ENCODE measurements around the gene CEACAM1.
"Not testable (repeated sequence)": the region's sequence is repeated elsewhere in the genome, so short reads cannot be mapped to it uniquely, and the experiment has no call there.

CEACAM1 gene

DNA sequence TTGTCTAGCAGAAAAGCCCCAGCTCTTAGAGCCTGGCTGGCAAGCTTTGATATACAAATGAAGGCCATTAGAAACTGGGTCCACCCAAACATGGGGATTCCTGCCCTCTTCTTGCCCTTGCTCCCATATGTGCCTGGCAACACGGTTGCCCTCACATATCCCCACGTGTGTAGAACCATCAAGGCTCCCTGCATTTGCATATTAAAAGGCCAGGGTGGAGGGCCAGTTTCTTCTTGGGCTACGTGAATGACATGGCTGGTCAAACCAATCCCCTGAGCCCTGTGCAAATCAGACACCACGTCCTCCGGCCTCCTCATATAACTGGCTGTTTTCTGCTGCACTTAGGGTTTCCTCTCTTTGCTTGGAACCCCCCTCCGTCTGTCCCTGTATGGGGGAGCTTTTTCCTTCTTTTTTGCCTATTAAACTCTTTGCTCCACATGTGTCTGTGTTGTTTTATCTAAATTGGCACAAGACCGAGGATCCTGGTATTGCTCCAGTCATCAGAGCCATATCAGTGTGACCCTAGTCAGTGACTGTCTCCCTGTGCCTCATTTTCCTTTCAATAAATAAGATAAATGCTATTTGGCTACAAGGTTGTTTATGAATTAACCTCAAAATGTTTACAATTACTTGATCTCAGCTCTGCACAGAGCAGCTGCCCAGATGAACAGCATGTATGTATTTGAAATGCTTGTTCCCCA, 30.3 kb upstream of the CEACAM1 start:
- H3K9me3 ChIP-seq (ENCODE audit: insufficient read depth, low read depth, low read length) = no peaks in the 10 kb centered on the region
- H3K9ac ChIP-seq (ENCODE audit: low read depth, low read length) = no peak overlapping the region
- H3K4me3 ChIP-seq (ENCODE audit: low read length) = no peak overlapping the region
- H3K36me3 ChIP-seq (ENCODE audit: insufficient read depth, low read depth, low read length) = no peaks in the 10 kb centered on the region
- H3K4me1 ChIP-seq (ENCODE audit: insufficient read depth, low read length) = peaks cover 21% of the 10 kb centered on the region
- H3K27me3 ChIP-seq (ENCODE audit: insufficient read depth, low read length) = no peaks in the 10 kb centered on the region
- no peak overlapping the region for H3K27ac ChIP-seq (ENCODE audit: low read length)

GRCh38 chr19:42557386-42557871, 29.1 kb upstream of the CEACAM1 start:
- not testable (repeated sequence) for H3K9ac ChIP-seq (ENCODE audit: low read depth, low read length); H3K27ac ChIP-seq (ENCODE audit: low read length); H3K27me3 ChIP-seq (ENCODE audit: insufficient read depth, low read length); H3K9me3 ChIP-seq (ENCODE audit: insufficient read depth, low read depth, low read length); H3K4me3 ChIP-seq (ENCODE audit: low read length); H3K36me3 ChIP-seq (ENCODE audit: insufficient read depth, low read depth, low read length)
- peaks cover 26% of the 10 kb centered on the region for H3K4me1 ChIP-seq (ENCODE audit: insufficient read depth, low read length)

DNA sequence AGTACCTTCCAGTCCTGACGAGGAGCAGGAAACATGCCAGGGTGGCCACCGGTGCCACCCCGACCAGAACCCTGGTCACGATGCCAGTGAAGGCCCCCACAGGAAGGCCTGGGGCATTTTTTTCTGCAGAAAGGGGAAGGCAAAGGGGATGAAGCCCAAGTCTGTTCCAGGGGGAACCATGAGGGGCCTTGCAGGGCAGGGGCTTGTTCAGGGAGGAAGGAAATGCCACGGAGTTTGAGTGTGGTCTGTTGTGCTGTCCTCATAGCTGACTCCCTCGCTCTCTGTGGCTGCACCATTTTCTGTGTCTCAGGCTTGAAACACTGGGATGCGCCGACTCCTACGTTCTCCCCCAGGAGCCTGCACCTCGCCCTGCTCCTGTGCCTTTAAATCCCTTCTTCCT, 27.5 kb upstream of the CEACAM1 start:
- H3K27me3 ChIP-seq (ENCODE audit: insufficient read depth, low read length) = no peaks in the 10 kb centered on the region
- no peaks in the 10 kb centered on the region for H3K9me3 ChIP-seq (ENCODE audit: insufficient read depth, low read depth, low read length)
- H3K27ac ChIP-seq (ENCODE audit: low read length) = no peak overlapping the region
- H3K9ac ChIP-seq (ENCODE audit: low read depth, low read length) = no peak overlapping the region
- no peaks in the 10 kb centered on the region for H3K36me3 ChIP-seq (ENCODE audit: insufficient read depth, low read depth, low read length)
- H3K4me1 ChIP-seq (ENCODE audit: insufficient read depth, low read length) = peaks cover 26% of the 10 kb centered on the region
- H3K4me3 ChIP-seq (ENCODE audit: low read length) = no peak overlapping the region

DNA sequence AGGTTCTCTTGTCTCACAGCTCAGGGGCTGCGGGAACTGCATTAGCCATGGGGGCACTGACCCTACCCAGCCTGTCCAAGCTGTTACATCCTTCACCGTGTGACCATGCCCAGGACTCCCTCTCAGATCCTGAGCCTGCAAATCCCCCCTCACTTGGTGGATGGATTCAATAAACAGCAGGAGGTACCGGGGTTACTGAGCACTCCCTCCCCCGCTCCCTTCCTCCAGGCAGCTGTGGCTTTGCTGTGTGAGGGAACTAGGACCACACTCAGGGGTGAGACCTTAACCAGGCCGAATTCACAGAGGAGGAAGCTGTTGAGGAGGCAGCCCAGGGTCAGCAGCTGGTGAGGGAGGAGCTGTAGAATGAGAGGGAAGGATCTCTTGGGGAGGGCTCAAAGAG, 27.0 kb upstream of the CEACAM1 start:
- Histone ChIP-seq H3K9ac (ENCODE audit: low read depth, low read length) (no peak overlapping the region), H3K4me1 (ENCODE audit: insufficient read depth, low read length) (peaks cover 26% of the 10 kb centered on the region), H3K27me3 (ENCODE audit: insufficient read depth, low read length) (no peaks in the 10 kb centered on the region), H3K36me3 (ENCODE audit: insufficient read depth, low read depth, low read length) (no peaks in the 10 kb centered on the region), H3K9me3 (ENCODE audit: insufficient read depth, low read depth, low read length) (no peaks in the 10 kb centered on the region), H3K27ac (ENCODE audit: low read length) (no peak overlapping the region), H3K4me3 (ENCODE audit: low read length) (no peak overlapping the region)

DNA sequence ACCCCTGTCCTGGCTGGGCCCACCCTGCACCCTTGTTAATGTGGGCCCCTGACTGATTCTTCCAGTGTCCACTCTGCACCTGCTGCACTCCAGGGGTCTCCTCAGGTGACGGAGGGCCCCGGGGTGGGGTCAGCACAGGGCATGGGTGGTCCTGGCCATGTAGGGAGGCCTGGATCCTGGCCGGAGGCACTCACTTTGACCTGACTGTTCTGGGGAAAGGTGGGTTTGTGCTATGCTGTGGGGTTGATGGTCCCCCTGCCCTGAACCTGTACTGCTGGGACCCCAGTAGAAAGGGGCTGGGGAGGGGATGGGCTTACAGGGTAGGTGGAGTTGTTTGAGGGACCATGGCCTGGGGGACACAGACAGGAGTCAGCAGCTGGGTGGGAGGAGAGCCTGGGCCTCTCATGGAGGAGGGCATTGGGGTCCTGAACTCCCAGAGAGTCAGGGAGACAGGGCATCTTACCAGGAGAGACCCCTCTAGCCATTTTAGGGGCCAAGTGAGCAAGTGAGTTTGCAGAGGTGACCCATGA, 25.8 kb upstream of the CEACAM1 start:
- Histone ChIP-seq H3K9ac (ENCODE audit: low read depth, low read length) (no peak overlapping the region), H3K9me3 (ENCODE audit: insufficient read depth, low read depth, low read length) (no peaks in the 10 kb centered on the region), H3K36me3 (ENCODE audit: insufficient read depth, low read depth, low read length) (no peaks in the 10 kb centered on the region), H3K27ac (ENCODE audit: low read length) (no peak overlapping the region), H3K4me1 (ENCODE audit: insufficient read depth, low read length) (peaks cover 17% of the 10 kb centered on the region; the same call in 1 of the 2 replicates), H3K27me3 (ENCODE audit: insufficient read depth, low read length) (no peaks in the 10 kb centered on the region), H3K4me3 (ENCODE audit: low read length) (no peak overlapping the region)

DNA sequence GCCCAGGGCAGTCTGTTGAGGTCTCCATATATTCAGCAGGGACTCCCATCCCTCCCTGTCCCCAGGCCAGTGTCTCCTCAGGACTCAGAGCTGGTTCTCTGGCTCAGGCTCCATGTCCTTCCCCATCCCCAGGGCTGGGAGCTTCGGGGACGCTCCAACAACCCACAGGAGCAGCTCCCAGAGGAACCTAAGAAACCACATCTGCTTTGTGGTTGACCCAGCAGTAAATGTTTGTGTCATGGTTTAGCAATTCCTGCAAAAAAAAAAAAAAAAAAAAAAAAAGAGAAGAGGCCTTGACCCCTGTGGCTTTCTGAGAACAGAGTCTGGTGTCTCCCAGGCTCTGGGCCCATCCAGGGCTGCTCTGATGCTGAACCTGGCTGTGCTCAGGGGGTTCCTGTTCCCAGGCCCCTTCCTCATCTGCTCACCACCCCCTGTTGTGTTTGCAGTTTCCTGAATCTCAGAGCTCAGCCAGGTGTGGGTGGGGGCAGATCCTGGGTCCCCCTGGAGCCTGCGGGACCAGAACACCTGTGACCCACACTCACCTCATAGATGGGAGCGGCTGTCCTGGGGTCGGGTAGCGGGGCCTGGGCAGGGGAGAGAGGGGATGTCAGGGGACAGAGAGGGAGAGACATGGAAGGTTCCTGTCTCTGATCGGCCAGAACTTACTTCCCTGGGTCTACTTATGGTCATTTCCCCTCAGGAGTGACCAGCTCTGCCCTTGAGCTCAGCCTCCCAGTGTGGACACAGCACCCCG, 25.2 kb upstream of the CEACAM1 start:
- no peak overlapping the region for H3K27ac ChIP-seq (ENCODE audit: low read length)
- H3K9ac ChIP-seq (ENCODE audit: low read depth, low read length) = no peak overlapping the region
- H3K27me3 ChIP-seq (ENCODE audit: insufficient read depth, low read length) = no peaks in the 10 kb centered on the region
- H3K4me1 ChIP-seq (ENCODE audit: insufficient read depth, low read length) = peaks cover 12% of the 10 kb centered on the region; the same call in 1 of the 2 replicates
- H3K9me3 ChIP-seq (ENCODE audit: insufficient read depth, low read depth, low read length) = no peaks in the 10 kb centered on the region; the same call in 1 of the 2 replicates
- H3K36me3 ChIP-seq (ENCODE audit: insufficient read depth, low read depth, low read length) = no peaks in the 10 kb centered on the region
- no peak overlapping the region for H3K4me3 ChIP-seq (ENCODE audit: low read length)

- Histone ChIP-seq H3K4me1 (ENCODE audit: insufficient read depth, low read length) (peaks cover 12% of the 10 kb centered on the region; the same call in 1 of the 2 replicates), H3K27ac (ENCODE audit: low read length) (no peak overlapping the region), H3K27me3 (ENCODE audit: insufficient read depth, low read length) (peaks cover 3% of the 10 kb centered on the region; the same call in 1 of the 2 replicates), H3K9ac (ENCODE audit: low read depth, low read length) (no peak overlapping the region), H3K36me3 (ENCODE audit: insufficient read depth, low read depth, low read length) (no peaks in the 10 kb centered on the region), H3K4me3 (ENCODE audit: low read length) (no peak overlapping the region), H3K9me3 (ENCODE audit: insufficient read depth, low read depth, low read length) (no peaks in the 10 kb centered on the region; the same call in 1 of the 2 replicates)
Observed at GRCh38 chr19:42552086-42553065, 24.1 kb upstream of the CEACAM1 start.

GRCh38 chr19:42550521-42550920, 22.2 kb upstream of the CEACAM1 start:
- H3K27me3 ChIP-seq (ENCODE audit: insufficient read depth, low read length); H3K9ac ChIP-seq (ENCODE audit: low read depth, low read length); H3K9me3 ChIP-seq (ENCODE audit: insufficient read depth, low read depth, low read length): not testable (repeated sequence)

GRCh38 chr19:42549067-42549466, 20.8 kb upstream of the CEACAM1 start:
- H3K9ac ChIP-seq (ENCODE audit: low read depth, low read length) = not testable (repeated sequence)

More at GRCh38 chr19:42550521-42550920, 22.2 kb upstream of the CEACAM1 start:
- peaks cover 10% of the 10 kb centered on the region; the same call in 1 of the 2 replicates for H3K4me1 ChIP-seq (ENCODE audit: insufficient read depth, low read length)
- not testable (repeated sequence) for H3K27ac ChIP-seq (ENCODE audit: low read length); H3K4me3 ChIP-seq (ENCODE audit: low read length); H3K36me3 ChIP-seq (ENCODE audit: insufficient read depth, low read depth, low read length)

DNA sequence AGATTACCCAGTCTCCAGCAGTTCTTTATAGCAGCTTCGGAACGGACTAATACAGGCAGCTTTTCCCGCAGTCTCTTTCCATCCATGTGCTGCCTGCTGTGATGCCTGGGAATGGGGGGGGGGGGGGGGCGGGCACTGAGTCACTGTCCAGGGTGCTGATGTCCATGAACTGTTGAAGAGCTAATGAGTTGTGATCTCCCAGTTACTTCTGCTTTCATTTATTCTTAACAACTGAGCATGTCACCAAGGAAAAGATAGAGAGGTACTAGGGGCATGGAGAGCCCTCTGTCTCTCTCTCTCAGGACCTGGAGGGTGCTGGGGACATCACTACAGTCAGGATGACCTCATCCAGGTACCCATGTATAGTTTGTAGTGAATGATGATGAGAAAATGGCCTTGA, 20.3 kb upstream of the CEACAM1 start:
- H3K4me1 ChIP-seq (ENCODE audit: insufficient read depth, low read length) = peaks cover 5% of the 10 kb centered on the region; the same call in 1 of the 2 replicates
- H3K27me3 ChIP-seq (ENCODE audit: insufficient read depth, low read length) = peaks cover 8% of the 10 kb centered on the region; the same call in 1 of the 2 replicates
- no peaks in the 10 kb centered on the region for H3K36me3 ChIP-seq (ENCODE audit: insufficient read depth, low read depth, low read length)
- no peak overlapping the region for H3K9ac ChIP-seq (ENCODE audit: low read depth, low read length)
- no peak overlapping the region for H3K4me3 ChIP-seq (ENCODE audit: low read length)
- no peaks in the 10 kb centered on the region; the same call in 1 of the 2 replicates for H3K9me3 ChIP-seq (ENCODE audit: insufficient read depth, low read depth, low read length)
- H3K27ac ChIP-seq (ENCODE audit: low read length) = no peak overlapping the region

More at GRCh38 chr19:42549067-42549466, 20.8 kb upstream of the CEACAM1 start:
- H3K36me3 ChIP-seq (ENCODE audit: insufficient read depth, low read depth, low read length); H3K27me3 ChIP-seq (ENCODE audit: insufficient read depth, low read length); H3K4me3 ChIP-seq (ENCODE audit: low read length); H3K27ac ChIP-seq (ENCODE audit: low read length); H3K9me3 ChIP-seq (ENCODE audit: insufficient read depth, low read depth, low read length); H3K4me1 ChIP-seq (ENCODE audit: insufficient read depth, low read length): not testable (repeated sequence)

DNA sequence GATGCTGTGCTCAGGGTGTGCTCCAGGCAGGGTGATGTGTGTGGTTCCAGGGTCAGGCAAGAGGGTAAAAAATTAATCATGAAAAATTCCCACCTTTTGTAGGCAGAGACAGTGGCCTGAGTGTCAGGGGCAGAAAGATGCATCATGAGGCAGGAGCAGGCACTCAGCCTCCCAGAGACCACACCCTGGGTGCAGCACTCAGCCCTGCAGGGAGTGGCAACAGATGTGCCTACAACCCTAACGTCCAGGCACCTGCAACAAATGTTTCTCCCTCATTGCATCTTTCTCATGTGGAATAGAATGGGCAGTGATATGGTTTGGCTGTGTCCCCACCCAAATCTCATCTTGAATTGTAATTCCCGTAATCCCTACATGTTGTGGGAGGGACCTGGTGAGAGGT, 19.6 kb upstream of the CEACAM1 start:
- peaks cover 8% of the 10 kb centered on the region; the same call in 1 of the 2 replicates for H3K27me3 ChIP-seq (ENCODE audit: insufficient read depth, low read length)
- no peaks in the 10 kb centered on the region for H3K4me1 ChIP-seq (ENCODE audit: insufficient read depth, low read length)
- no peaks in the 10 kb centered on the region; the same call in 1 of the 2 replicates for H3K9me3 ChIP-seq (ENCODE audit: insufficient read depth, low read depth, low read length)

More for the DNA sequence above, 19.6 kb upstream of the CEACAM1 start:
- Histone ChIP-seq H3K36me3 (ENCODE audit: insufficient read depth, low read depth, low read length) (no peaks in the 10 kb centered on the region), H3K27ac (ENCODE audit: low read length) (no peak overlapping the region), H3K4me3 (ENCODE audit: low read length) (no peak overlapping the region), H3K9ac (ENCODE audit: low read depth, low read length) (no peak overlapping the region)

Measured in iPS-20b (cell line).